Bladder microvascular endothelial cell (primary cell): ENCODE measurements around the gene TRIM60. TPM values are rescaled to one million over a fixed set of nuclear protein-coding genes. Genes with fewer than 3 reads are reported as not detected.

Experiments
- total RNA-seq: library from RNA; depleted of rRNA; stranded (reverse); fragments of >200 nt; gene quantifications from 2 replicates; pipeline ENCODE4 v1.2.3, GENCODE V29; 2014

TRIM60 gene
- not detected in 2 replicates for total RNA-seq

GRCh38 chr4:165031436-165032211, at the start of gene TRIM60:
TRIM60 (plus strand) TSS chr4:165031999; CDS start chr4:165040073, 8,074 bp downstream.

DNA sequence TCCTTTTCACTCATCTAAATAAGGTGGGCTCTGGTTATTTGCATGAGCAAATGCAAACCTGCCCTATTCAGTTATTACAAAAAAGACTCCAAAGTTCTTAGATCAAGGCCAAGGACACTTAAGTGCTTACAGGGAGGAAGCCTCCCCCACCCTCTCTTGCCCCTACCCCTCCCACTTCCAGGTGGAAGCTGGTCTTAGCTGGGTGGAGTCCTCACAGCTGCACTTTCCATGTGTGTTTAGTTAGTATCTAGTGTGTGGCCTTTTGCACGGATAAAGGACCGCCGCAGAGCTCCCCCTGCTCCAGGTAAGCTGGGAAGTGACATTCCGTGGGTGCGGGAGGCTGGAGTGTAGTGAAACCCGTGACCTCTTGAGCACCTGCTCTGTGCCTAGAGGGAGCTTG, 21.8 kb downstream of the TRIM60 start, which contains the start of gene TRIM75:
TSS of gene TRIM75 (plus strand) at position 222 of the 400 bp plus-strand sequence. CDS start 5,282 bp downstream, outside the sequence.

Other genes starting within 250 kb of the TRIM60 start
- gene APELA, start 154.8 kb upstream of the TRIM60 start, total RNA-seq: not detected in 2 replicates
- not detected in 2 replicates for gene TRIM61, start 54.3 kb upstream of the TRIM60 start, total RNA-seq
- gene TRIM75, start 21.9 kb downstream of the TRIM60 start, total RNA-seq: not detected in 2 replicates
- gene TMEM192, start 80.9 kb downstream of the TRIM60 start, total RNA-seq: 2.9 and 16.9 TPM in 2 replicates
- 24.9 and 34.7 TPM in 2 replicates for gene KLHL2, start 175.6 kb downstream of the TRIM60 start, total RNA-seq